Activated B cell treated with CpG ODN at 0.5 μM for 24 hours (primary cell): ENCODE results near the gene CERT1. TPM values are rescaled to one million over a fixed set of nuclear protein-coding genes. Genes with fewer than 3 reads are reported as not detected.

ENCODE experiments used
- ATAC-seq: fragments of 200-7000 bp; cut with Tn5 transposase; one replicate; pipeline ENCODE4 v1.10.0; 2021; ENCODE audit warnings: low read depth, mild to moderate bottlenecking, moderate library complexity
- CTCF ChIA-PET: fragments of 350-600 bp; sonication (Branson Sonifier 250); formaldehyde crosslinking; loops from one replicate; lab custom pipeline; 2021; ENCODE audit warnings: antibody characterized with exemption; lab: Charles Lee
- POLR2A ChIA-PET: fragments of 350-600 bp; sonication (Branson Sonifier 250); formaldehyde crosslinking; loops from one replicate; lab custom pipeline; 2021; ENCODE audit warnings: antibody characterized with exemption; lab: Charles Lee
- DNase-seq: peaks from one replicate; pipeline ENCODE4 v3.0.0; 2022
- H3K27ac Mint-ChIP-seq: one replicate; pipeline ENCODE4 v1.8.0; 2020; ENCODE audit warnings: mixed read lengths
- H3K27me3 Mint-ChIP-seq: one replicate; pipeline ENCODE4 v1.8.0; 2021; ENCODE audit warnings: mixed read lengths
- H3K36me3 Mint-ChIP-seq: one replicate; pipeline ENCODE4 v1.8.0; 2021; ENCODE audit warnings: low read depth, mixed read lengths
- H3K4me1 Mint-ChIP-seq: one replicate; pipeline ENCODE4 v1.8.0; 2021; ENCODE audit warnings: mixed read lengths
- H3K4me3 Mint-ChIP-seq: one replicate; pipeline ENCODE4 v1.8.0; 2020; ENCODE audit warnings: mild to moderate bottlenecking, mixed read lengths
- H3K9me3 Mint-ChIP-seq: one replicate; pipeline ENCODE4 v1.8.0; 2020; ENCODE audit warnings: mixed read lengths
- CTCF ChIP-seq: fragments of 200-600 bp; IDR thresholded peaks from one replicate; pipeline ENCODE4 v1.8.0; 2022; ENCODE audit warnings: antibody characterized with exemption, mild to moderate bottlenecking
- intact Hi-C: fragments of 100-400 bp; cut with micrococcal nuclease; formaldehyde crosslinking; loops from one replicate; pipeline ENCODE4 v1.15.1; 2024
- total RNA-seq: library from RNA; stranded (reverse); gene quantifications from 2 replicates; pipeline ENCODE4 v1.2.3, GENCODE V29; 2022

CERT1 gene
- total RNA-seq, 1 donor from 2014 or later, result 49.5 TPM

- Mint-ChIP-seq H3K36me3 (peaks cover 35% of the 10 kb centered on the region), H3K9me3 (no peaks in the 10 kb centered on the region), H3K27ac (peak overlapping the region; percentile 7), H3K27me3 (no peaks in the 10 kb centered on the region), H3K4me1 (peaks cover 50% of the 10 kb centered on the region), H3K4me3 (peak overlapping the region; percentile 15)
- ATAC-seq (peak; percentile 94), DNase-seq (no peak)
- ChIA-PET POLR2A (interaction anchor here (1.0 to 1.1 kb wide), 2 partner anchors 50 to 124 kb away, joined by 3 to 4 read pairs; partner anchors contain the start of gene HMGCR), CTCF (interaction anchor here (1.0 kb wide), 1 partner anchor 10 kb away, joined by 3 read pairs; no protein-coding TSS in a partner anchor)
- no peak for TF ChIP-seq CTCF
- intact Hi-C loops, result no loop called here
These were observed 50.4 kb downstream of the CERT1 start for GRCh38 chr5:75460942-75461610.

GRCh38 chr5:75460532-75460931 lies 50.9 kb downstream of the CERT1 start:
- intact Hi-C loops, result no loop called here
- H3K27me3 Mint-ChIP-seq, result no peaks in the 10 kb centered on the region
- TF ChIP-seq CTCF, result no peak
- H3K4me1 Mint-ChIP-seq, result peaks cover 45% of the 10 kb centered on the region
- ChIA-PET CTCF (interaction anchor here (1.0 kb wide), 1 partner anchor 10 kb away, joined by 3 read pairs; no protein-coding TSS in a partner anchor), POLR2A (interaction anchor here (1.0 to 1.1 kb wide), 2 partner anchors 50 to 124 kb away, joined by 3 to 4 read pairs; partner anchors contain the start of gene HMGCR)
- H3K27ac Mint-ChIP-seq, result peak overlapping the region; percentile 7
- peak overlapping the region; percentile 15 for H3K4me3 Mint-ChIP-seq
- ATAC-seq (peak; percentile 14), DNase-seq (no peak)
- peaks cover 40% of the 10 kb centered on the region for H3K36me3 Mint-ChIP-seq
- no peaks in the 10 kb centered on the region for H3K9me3 Mint-ChIP-seq

- no peak overlapping the region for H3K4me3 Mint-ChIP-seq
- DNase-seq (no peak), ATAC-seq (no peak)
- CTCF ChIA-PET, result no interaction called here
- intact Hi-C loops, result no loop called here
- TF ChIP-seq CTCF, result no peak
- peaks cover 28% of the 10 kb centered on the region for H3K4me1 Mint-ChIP-seq
- POLR2A ChIA-PET, result interaction anchor here (0.7 kb wide), 1 partner anchor 10 kb away, joined by 3 read pairs; no protein-coding TSS in a partner anchor
- peaks cover 52% of the 10 kb centered on the region for H3K36me3 Mint-ChIP-seq
- no peak overlapping the region for H3K27ac Mint-ChIP-seq
- no peaks in the 10 kb centered on the region for H3K27me3 Mint-ChIP-seq
- no peaks in the 10 kb centered on the region for H3K9me3 Mint-ChIP-seq
These were observed 53.7 kb downstream of the CERT1 start for GRCh38 chr5:75457691-75458090.

GRCh38 chr5:75457161-75457560 lies 54.3 kb downstream of the CERT1 start:
- Mint-ChIP-seq H3K27me3 (no peaks in the 10 kb centered on the region), H3K4me3 (no peak overlapping the region), H3K36me3 (peaks cover 50% of the 10 kb centered on the region), H3K27ac (no peak overlapping the region), H3K9me3 (no peaks in the 10 kb centered on the region), H3K4me1 (peaks cover 24% of the 10 kb centered on the region)
- POLR2A ChIA-PET, result interaction anchor here (0.7 kb wide), 1 partner anchor 10 kb away, joined by 3 read pairs; no protein-coding TSS in a partner anchor
- CTCF ChIA-PET, result no interaction called here
- no peak for DNase-seq
- intact Hi-C loops, result no loop called here
- no peak for ATAC-seq
- no peak for TF ChIP-seq CTCF

GRCh38 chr5:75450069-75450468 lies 61.4 kb downstream of the CERT1 start:
- ATAC-seq, result no peak

More at GRCh38 chr5:75450069-75450468, 61.4 kb downstream of the CERT1 start:
- TF ChIP-seq CTCF, result no peak
- no peak overlapping the region for H3K4me3 Mint-ChIP-seq
- no peak for DNase-seq
- intact Hi-C loops, result no loop called here
- H3K27ac Mint-ChIP-seq, result no peak overlapping the region
- H3K36me3 Mint-ChIP-seq, result peaks cover 73% of the 10 kb centered on the region
- H3K27me3 Mint-ChIP-seq, result no peaks in the 10 kb centered on the region
- POLR2A ChIA-PET, result no interaction called here
- H3K9me3 Mint-ChIP-seq, result peaks cover 17% of the 10 kb centered on the region
- no peaks in the 10 kb centered on the region for H3K4me1 Mint-ChIP-seq
- CTCF ChIA-PET, result no interaction called here
